HepG2 (cell line): ENCODE results near the gene FAH. TPM values are rescaled to one million over a fixed set of nuclear protein-coding genes. Genes with fewer than 3 reads are reported as not detected.
A peak's percentile ranks its signal among the peaks of the same experiment; 100 is the strongest.

Experiments used
- ATAC-seq: fragments of 200-7000 bp; cut with Tn5 transposase; 3 replicates; pipeline ENCODE4 v1.9.1; 2020; ENCODE audit warnings: mild to moderate bottlenecking, moderate library complexity
- BruUV-seq: library from RNA; stranded (reverse); fragments of 400-500 nt; replicated peaks from 2 replicates; lab custom pipeline; 2021; lab: Mats Ljungman, UMichigan
- CTCF ChIA-PET: fragments of 300-600 bp; formaldehyde crosslinking; extraction: SDS; loops from one replicate; lab custom pipeline; 2021; ENCODE audit warnings: low total read pairs, inconsistent platforms, low intra/inter-chr PET ratio; lab: Yijun Ruan, JAX
- POLR2A ChIA-PET: fragments of 350-600 bp; sonication (Branson Sonifier 250); formaldehyde crosslinking; loops from one replicate; lab custom pipeline; 2020; ENCODE audit warnings: antibody characterized with exemption, inconsistent platforms; lab: Yijun Ruan, JAX
- DNase-seq: peaks from one replicate; pipeline ENCODE4 v3.0.0-alpha.2; 2015; ENCODE audit warnings: low spot score
- FAIRE-seq: peaks from 3 replicates; lab custom pipeline; 2011; peaks lifted over from hg19 to GRCh38; lab: Jason Lieb, UNC
- H2AFZ ChIP-seq: one replicate; pipeline ENCODE4 v1.6.1; 2011; ENCODE audit warnings: low read length, inconsistent platforms
- H3K27ac ChIP-seq: fragments of 300-600 bp; 3 replicates; pipeline ENCODE4 v1.8.0; 2011; ENCODE audit warnings: mixed run types, mild to moderate bottlenecking, mixed read lengths, low read length, inconsistent platforms; ENCODE audit not compliant: insufficient read depth; ENCODE audit errors: extremely low read length
- H3K27me3 ChIP-seq, 2 experiments: fragments of 200-600 bp in 1 of 2; 2 replicates in 1 of 2; 3 replicates in 1 of 2; pipeline versions ENCODE4 v1.6.0 to v1.8.0; 2011; ENCODE audit warnings: low read length in 2 of 2, mild to moderate bottlenecking in 2 of 2, moderate library complexity in 2 of 2, inconsistent platforms in 1 of 2; ENCODE audit not compliant: insufficient read depth in 2 of 2, control insufficient read depth in 1 of 2
- H3K36me3 ChIP-seq, 2 experiments: fragments of 200-600 bp in 1 of 2; replicated peaks in 1 of 2; 2 replicates in 1 of 2; 3 replicates in 1 of 2; pipeline versions ENCODE4 v1.5.1 to v1.8.0; 2011; ENCODE audit warnings: low read length in 2 of 2, inconsistent platforms in 1 of 2; ENCODE audit not compliant: insufficient read depth in 2 of 2, control insufficient read depth in 1 of 2
- H3K4me1 ChIP-seq: 2 replicates; pipeline ENCODE4 v1.5.1; 2012; ENCODE audit warnings: low read length, inconsistent platforms; ENCODE audit not compliant: insufficient read depth
- H3K4me2 ChIP-seq: 2 replicates; pipeline ENCODE4 v1.6.0; 2011; ENCODE audit warnings: low read depth, low read length, inconsistent platforms
- H3K4me3 ChIP-seq, 3 experiments: fragments of 200-600 bp in 1 of 3; sonication (generic), shearing (Covaris generic) in 1 of 3; replicated peaks in 1 of 3; 2 replicates each; pipeline ENCODE4 v1.5.1; 2011 to 2016; ENCODE audit warnings: low read length in 3 of 3, inconsistent platforms in 2 of 3, low read depth in 2 of 3, mild to moderate bottlenecking in 2 of 3, control low read depth in 1 of 3, mixed read lengths in 1 of 3; ENCODE audit not compliant: insufficient read depth in 1 of 3
- H3K79me2 ChIP-seq: one replicate; pipeline ENCODE4 v1.6.1; 2011; ENCODE audit warnings: low read length, inconsistent platforms; ENCODE audit not compliant: insufficient read depth
- H3K9ac ChIP-seq: 2 replicates; pipeline ENCODE4 v1.6.0; 2011; ENCODE audit warnings: mild to moderate bottlenecking, low read depth, low read length, inconsistent platforms; ENCODE audit not compliant: insufficient read depth
- H3K9me3 ChIP-seq: 2 replicates; pipeline ENCODE4 v1.5.1; 2012; ENCODE audit warnings: mild to moderate bottlenecking, low read length
- H4K20me1 ChIP-seq: 2 replicates; pipeline ENCODE4 v1.6.0; 2011; ENCODE audit warnings: inconsistent platforms, mild to moderate bottlenecking, low read length, moderate library complexity; ENCODE audit not compliant: insufficient read depth
- ARID5B ChIP-seq: IDR thresholded peaks from 2 replicates; pipeline ENCODE4 v1.4.0; 2020; ENCODE audit warnings: mild to moderate bottlenecking, missing genetic modification reagents
- ERF ChIP-seq: IDR thresholded peaks from 2 replicates; pipeline ENCODE4 v1.6.1; 2018; ENCODE audit warnings: missing biosample characterization, missing genetic modification reagents
- HNRNPLL ChIP-seq: fragments of 200-400 bp; formaldehyde crosslinking; IDR thresholded peaks from 2 replicates; pipeline ENCODE4 v1.6.1; 2017; ENCODE audit warnings: mild to moderate bottlenecking, low read depth, low read length; ENCODE audit not compliant: poor library complexity, severe bottlenecking
- KAT7 ChIP-seq: IDR thresholded peaks from 2 replicates; pipeline ENCODE4 v1.6.1; 2018; ENCODE audit warnings: borderline replicate concordance, missing compliant biosample characterization
- KAT8 ChIP-seq: IDR thresholded peaks from 2 replicates; pipeline ENCODE4 v1.6.1; 2016; ENCODE audit warnings: missing genetic modification reagents, missing compliant biosample characterization
- MIXL1 ChIP-seq: IDR thresholded peaks from 2 replicates; pipeline ENCODE4 v1.6.1; 2016
- PHF21A ChIP-seq: sonication (generic); formaldehyde crosslinking; IDR thresholded peaks from 2 replicates; pipeline ENCODE4 v1.5.0; 2020; ENCODE audit warnings: mild to moderate bottlenecking, missing genetic modification reagents
- SAFB2 ChIP-seq: sonication (generic); formaldehyde crosslinking; IDR thresholded peaks from 2 replicates; pipeline ENCODE4 v1.5.1; 2020; ENCODE audit warnings: missing genetic modification reagents, low read depth, mild to moderate bottlenecking, borderline replicate concordance
- TFDP2 ChIP-seq: sonication (generic); formaldehyde crosslinking; IDR thresholded peaks from 2 replicates; pipeline ENCODE4 v1.4.0; 2020; ENCODE audit warnings: missing genetic modification reagents
- ZBTB7B ChIP-seq: sonication (generic); formaldehyde crosslinking; IDR thresholded peaks from 2 replicates; pipeline ENCODE4 v1.4.0; 2020; ENCODE audit warnings: missing genetic modification reagents
- ZFX ChIP-seq: sonication (generic); formaldehyde crosslinking; IDR thresholded peaks from 2 replicates; pipeline ENCODE4 v1.4.0; 2020; ENCODE audit warnings: mild to moderate bottlenecking, low read depth, missing genetic modification reagents, moderate library complexity
- ZFY ChIP-seq: sonication (generic); formaldehyde crosslinking; IDR thresholded peaks from 2 replicates; pipeline ENCODE4 v1.4.0; 2020; ENCODE audit warnings: missing genetic modification reagents
- ZMYM4 ChIP-seq: sonication (generic); formaldehyde crosslinking; IDR thresholded peaks from 2 replicates; pipeline ENCODE4 v1.8.1; 2023; ENCODE audit warnings: mild to moderate bottlenecking, missing genetic modification reagents
- ZNF430 ChIP-seq: sonication (generic); formaldehyde crosslinking; IDR thresholded peaks from 2 replicates; pipeline ENCODE4 v1.9.0; 2021; ENCODE audit warnings: mild to moderate bottlenecking, missing genetic modification reagents
- ZNF691 ChIP-seq: sonication (generic); formaldehyde crosslinking; IDR thresholded peaks from 2 replicates; pipeline ENCODE4 v1.4.0; 2020; ENCODE audit warnings: missing genetic modification reagents, low read depth, mild to moderate bottlenecking, borderline replicate concordance
- WGBS: methylation state at CpG from one replicate; pipeline ENCODE4 v1.1.6; 2017; ENCODE audit warnings: low lambda C conversion rate; 5-methylcytosine and 5-hydroxymethylcytosine counted together
- in situ Hi-C: cut with HindIII; loops from 2 replicates; pipeline ENCODE4 v1.10.0; 2017; ENCODE audit warnings: low pct_unique_long_range_greater_than_20kb; ENCODE audit not compliant: extremely low pct_ligation_motif_present
- intact Hi-C: fragments of 100-400 bp; cut with micrococcal nuclease; formaldehyde crosslinking; loops from one replicate; pipeline ENCODE4 v1.10.0; 2022; ENCODE audit not compliant: unreplicated experiment
- polyA plus RNA-seq, 8 experiments: library from polyadenylated mRNA; depleted of rRNA in 3 of 8; stranded (reverse) in 7 of 8; unstranded in 1 of 8; fragments of >200 nt; fragmentation: Illumina TruSeq in 4 of 8; extraction: Trizol in 4 of 8; gene quantifications; 2 replicates each; pipeline versions ENCODE4 v1.2.1 to v1.2.3, GENCODE V29; 2011 to 2016; ENCODE audit warnings: low read depth in 4 of 8, missing spikeins in 1 of 8, mixed read lengths in 1 of 8; ENCODE audit not compliant: insufficient read depth in 1 of 8
- total RNA-seq, 5 experiments: library from RNA; depleted of rRNA; stranded (reverse); fragments of >200 nt; fragmentation: Illumina TruSeq; extraction: Trizol; gene quantifications; 2 replicates each; pipeline ENCODE4 v1.2.3, GENCODE V29; 2016; ENCODE audit warnings: low read depth in 1 of 5
- TF ChIP-seq, protein P1 (sequence below): IDR thresholded peaks from 2 replicates; pipeline ENCODE4 v1.6.1; 2016; ENCODE audit warnings: missing genetic modification reagents, missing compliant biosample characterization
- TF ChIP-seq, protein P2 (sequence below): sonication (generic); formaldehyde crosslinking; IDR thresholded peaks from 2 replicates; pipeline ENCODE4 v1.4.0; 2020; ENCODE audit warnings: mild to moderate bottlenecking, missing genetic modification reagents

Gene FAH
- total and polyA plus RNA-seq, 2 of the 13 experiments (the other 11 are each of a cell fraction or from before 2014, with no cell fraction given): 36.6 to 75.0 TPM

GRCh38 chr15:80171787-80172186, 19.0 kb downstream of the FAH start:
- WGBS: no CpG with 5 or more reads among the region's 4 CpGs
- Histone ChIP-seq H4K20me1 (no peaks in the 10 kb centered on the region), H3K9me3 (no peaks in the 10 kb centered on the region), H3K4me2 (peak overlapping the region; percentile 53), H3K4me3 (0 out of 6 replicates have a peak overlapping the region, but pooled peaks of 1 of the 3 experiments have one; percentile 17), H3K36me3 (peaks cover 6 to 30% of the 10 kb centered on the region in 2 experiments), H3K27ac (peak overlapping the region; percentile 54), H3K9ac (no peak overlapping the region; the same call in 1 of the 2 replicates), H3K79me2 (no peaks in the 10 kb centered on the region), H3K27me3 (no peaks in the 10 kb centered on the region), H2AFZ (no peak overlapping the region), H3K4me1 (peaks cover 26% of the 10 kb centered on the region)
- intact Hi-C loops: loop anchor here (2.0 to 5.0 kb wide), 3 partner anchors 99 to 136 kb away; partner anchors contain the start of gene ZFAND6
- DNase-seq (peak; percentile 78), FAIRE-seq (peak; percentile 88), ATAC-seq (peak; percentile 90)
- BruUV-seq: no TSS peak
- in situ Hi-C loops: loop anchor here (5.0 to 25.0 kb wide), 2 partner anchors 109 to 284 kb away; partner anchors contain the start of gene MTHFS
- ChIA-PET CTCF (interaction anchor here (0.8 kb wide), 1 partner anchor 81 kb away, joined by 3 read pairs; no protein-coding TSS in a partner anchor), POLR2A (interaction anchor here (1.0 to 2.2 kb wide), 11 partner anchors 10 to 276 kb away, joined by 3 to 28 read pairs (median 5); partner anchors contain the start of gene ZFAND6)
- TF ChIP-seq ZNF691 (CRISPR knock-in tag) (peak; percentile 62; the same call in 1 of the 2 replicates), KAT8 (CRISPR knock-in tag) (peak; percentile 44; the same call in 1 of the 2 replicates), KAT7 (CRISPR knock-in tag) (0 out of 2 replicates have a peak, but pooled peaks have one; percentile 32), ZNF430 (peak; percentile 80; the same call in 1 of the 2 replicates), ERF (peak; percentile 38; the same call in 1 of the 2 replicates), MIXL1 (CRISPR knock-in tag) (0 out of 2 replicates have a peak, but pooled peaks have one; percentile 26), ARID5B (CRISPR knock-in tag) (peak; percentile 78), ZMYM4 (CRISPR knock-in tag) (peak; percentile 85), ZBTB7B (CRISPR knock-in tag) (peak; percentile 78), HNRNPLL (no peak), ZFX (CRISPR knock-in tag) (peak; percentile 73; the same call in 1 of the 2 replicates), TFDP2 (CRISPR knock-in tag) (0 out of 2 replicates have a peak, but pooled peaks have one; percentile 19), PHF21A (CRISPR knock-in tag) (peak; percentile 87), ZFY (CRISPR knock-in tag) (peak; percentile 46; the same call in 1 of the 2 replicates), SAFB2 (CRISPR knock-in tag) (no peak)
- TF ChIP-seq, protein P1, sequence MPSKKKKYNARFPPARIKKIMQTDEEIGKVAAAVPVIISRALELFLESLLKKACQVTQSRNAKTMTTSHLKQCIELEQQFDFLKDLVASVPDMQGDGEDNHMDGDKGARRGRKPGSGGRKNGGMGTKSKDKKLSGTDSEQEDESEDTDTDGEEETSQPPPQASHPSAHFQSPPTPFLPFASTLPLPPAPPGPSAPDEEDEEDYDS (CRISPR knock-in tag): peak; percentile 13; the same call in 1 of the 2 replicates
- TF ChIP-seq, protein P2, sequence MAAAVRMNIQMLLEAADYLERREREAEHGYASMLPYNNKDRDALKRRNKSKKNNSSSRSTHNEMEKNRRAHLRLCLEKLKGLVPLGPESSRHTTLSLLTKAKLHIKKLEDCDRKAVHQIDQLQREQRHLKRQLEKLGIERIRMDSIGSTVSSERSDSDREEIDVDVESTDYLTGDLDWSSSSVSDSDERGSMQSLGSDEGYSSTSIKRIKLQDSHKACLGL (CRISPR knock-in tag): no peak
